ENCODE data around the gene NAV2.
"Not testable (repeated sequence)": the region's sequence is repeated elsewhere in the genome, so short reads cannot be mapped to it uniquely, and the experiment has no call there.

NAV2 gene

DNA sequence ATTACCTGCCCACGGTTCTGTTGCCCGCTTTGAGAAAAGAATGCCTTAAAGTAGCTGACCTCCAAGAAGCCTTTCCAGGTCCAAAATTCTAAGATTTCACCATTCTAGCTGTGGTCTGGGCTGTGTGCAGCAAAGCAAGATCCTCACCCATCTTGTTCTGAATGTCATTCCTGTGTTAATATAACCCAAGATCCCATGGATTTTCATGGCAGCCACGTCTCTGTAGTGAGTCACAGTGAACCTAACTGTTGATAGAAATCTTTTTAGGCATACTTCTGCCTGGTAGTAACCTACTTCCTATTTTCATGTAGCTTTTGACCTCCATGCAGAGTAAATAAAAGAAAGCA is 210.0 kb downstream of the NAV2 start:
- no peak overlapping the region for H3K4me3 ChIP-seq (ENCODE audit: low read depth, low read length)
- no peak for DNase-seq (ENCODE audit: low read depth)
- TF ChIP-seq, protein P1, sequence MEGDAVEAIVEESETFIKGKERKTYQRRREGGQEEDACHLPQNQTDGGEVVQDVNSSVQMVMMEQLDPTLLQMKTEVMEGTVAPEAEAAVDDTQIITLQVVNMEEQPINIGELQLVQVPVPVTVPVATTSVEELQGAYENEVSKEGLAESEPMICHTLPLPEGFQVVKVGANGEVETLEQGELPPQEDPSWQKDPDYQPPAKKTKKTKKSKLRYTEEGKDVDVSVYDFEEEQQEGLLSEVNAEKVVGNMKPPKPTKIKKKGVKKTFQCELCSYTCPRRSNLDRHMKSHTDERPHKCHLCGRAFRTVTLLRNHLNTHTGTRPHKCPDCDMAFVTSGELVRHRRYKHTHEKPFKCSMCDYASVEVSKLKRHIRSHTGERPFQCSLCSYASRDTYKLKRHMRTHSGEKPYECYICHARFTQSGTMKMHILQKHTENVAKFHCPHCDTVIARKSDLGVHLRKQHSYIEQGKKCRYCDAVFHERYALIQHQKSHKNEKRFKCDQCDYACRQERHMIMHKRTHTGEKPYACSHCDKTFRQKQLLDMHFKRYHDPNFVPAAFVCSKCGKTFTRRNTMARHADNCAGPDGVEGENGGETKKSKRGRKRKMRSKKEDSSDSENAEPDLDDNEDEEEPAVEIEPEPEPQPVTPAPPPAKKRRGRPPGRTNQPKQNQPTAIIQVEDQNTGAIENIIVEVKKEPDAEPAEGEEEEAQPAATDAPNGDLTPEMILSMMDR (IDR thresholded peaks at IDR 0.05; ENCODE audit: low read depth, low read length, missing control alignments) = no peak

GRCh38 chr11:19923626-19924025 is 211.0 kb downstream of the NAV2 start:
- TF ChIP-seq, protein P1 (IDR thresholded peaks at IDR 0.05; ENCODE audit: low read depth, low read length, missing control alignments) = no peak
- no peak for DNase-seq (ENCODE audit: low read depth)
- no peak overlapping the region for H3K4me3 ChIP-seq (ENCODE audit: low read depth, low read length)

DNA sequence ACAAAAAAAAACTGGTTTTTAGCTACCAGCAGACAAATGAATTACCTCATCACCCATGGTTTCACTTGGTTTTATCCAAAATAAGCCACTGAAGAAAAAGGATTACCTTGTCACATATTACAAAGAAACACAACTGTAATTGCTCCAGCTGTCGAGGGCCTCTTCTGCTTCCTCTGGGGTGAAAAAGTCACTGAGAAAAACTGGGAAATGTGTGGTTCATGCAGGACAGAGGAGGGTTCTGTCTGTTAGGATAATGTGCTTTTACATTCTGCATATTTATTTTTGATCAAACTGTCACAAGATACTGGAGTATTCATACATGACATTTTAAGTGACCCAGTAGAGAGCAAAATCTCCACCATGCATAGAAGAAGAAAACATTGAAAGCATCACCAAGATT is 211.7 kb downstream of the NAV2 start:
- no peak for DNase-seq (ENCODE audit: low read depth)
- no peak overlapping the region for H3K4me3 ChIP-seq (ENCODE audit: low read depth, low read length)
- TF ChIP-seq, protein P1 (IDR thresholded peaks at IDR 0.05; ENCODE audit: low read depth, low read length, missing control alignments) = no peak

GRCh38 chr11:19924716-19925115 is 212.1 kb downstream of the NAV2 start:
- no peak overlapping the region for H3K4me3 ChIP-seq (ENCODE audit: low read depth, low read length)
- TF ChIP-seq, protein P1 (IDR thresholded peaks at IDR 0.05; ENCODE audit: low read depth, low read length, missing control alignments) = no peak
- DNase-seq (ENCODE audit: low read depth) = no peak

- not testable (repeated sequence) for H3K4me3 ChIP-seq (ENCODE audit: low read depth, low read length); DNase-seq (ENCODE audit: low read depth)
Observed at GRCh38 chr11:19927403-19927802, 214.8 kb downstream of the NAV2 start.

- TF ChIP-seq, protein P1 (IDR thresholded peaks at IDR 0.05; ENCODE audit: low read depth, low read length, missing control alignments) = no peak
- no peak for DNase-seq (ENCODE audit: low read depth)
- H3K4me3 ChIP-seq (ENCODE audit: low read depth, low read length) = no peak overlapping the region
Observed at GRCh38 chr11:19929147-19929546, 216.5 kb downstream of the NAV2 start.

- TF ChIP-seq, protein P1 (IDR thresholded peaks at IDR 0.05; ENCODE audit: low read depth, low read length, missing control alignments) = no peak
- DNase-seq (ENCODE audit: low read depth) = no peak
- H3K4me3 ChIP-seq (ENCODE audit: low read depth, low read length) = no peak overlapping the region
Observed at GRCh38 chr11:19929655-19930054, 217.0 kb downstream of the NAV2 start.
